A673 (cell line): Measurements from ENCODE around the gene DHX15. TPM values are rescaled to one million over a fixed set of nuclear protein-coding genes. Genes with fewer than 3 reads are reported as not detected.

Source experiments
- BruUV-seq: library from RNA; stranded (reverse); fragments of 400-500 nt; replicated peaks from 2 replicates; lab custom pipeline; 2021; lab: Mats Ljungman, UMichigan
- CTCF ChIA-PET: fragments of 300-600 bp; sonication (Branson Sonifier 250); formaldehyde crosslinking; loops from one replicate; lab custom pipeline; 2022; ENCODE audit warnings: antibody characterized with exemption; lab: Charles Lee
- POLR2A ChIA-PET: fragments of 300-600 bp; sonication (Branson Sonifier 250); formaldehyde crosslinking; loops from one replicate; lab custom pipeline; 2022; ENCODE audit warnings: antibody characterized with exemption; ENCODE audit not compliant: low non-redundant PET; lab: Charles Lee
- DNase-seq: peaks from one replicate; pipeline ENCODE4 v3.0.0-alpha.2; 2015; ENCODE audit warnings: low spot score
- H3K27ac ChIP-seq: fragments of 200-600 bp; sonication (generic); 2 replicates; pipeline ENCODE4 v1.5.1; 2016; ENCODE audit warnings: mixed run types, low read depth, mild to moderate bottlenecking, mixed read lengths, antibody characterized with exemption, low read length; ENCODE audit not compliant: poor library complexity, severe bottlenecking
- H3K27me3 ChIP-seq: fragments of 200-600 bp; sonication (generic); replicated peaks from 2 replicates; pipeline ENCODE4 v1.6.1; 2017; ENCODE audit warnings: mixed run types, low read depth, mild to moderate bottlenecking, mixed read lengths, antibody characterized with exemption, low read length; ENCODE audit not compliant: insufficient read depth, poor library complexity
- H3K36me3 ChIP-seq: fragments of 200-600 bp; sonication (generic); 2 replicates; pipeline ENCODE4 v1.6.1; 2016; ENCODE audit warnings: mixed run types, mild to moderate bottlenecking, mixed read lengths, antibody characterized with exemption, low read length; ENCODE audit not compliant: insufficient read depth, poor library complexity, severe bottlenecking
- H3K4me1 ChIP-seq: fragments of 200-600 bp; sonication (generic); 2 replicates; pipeline ENCODE4 v1.6.1; 2017; ENCODE audit warnings: mixed run types, mild to moderate bottlenecking, mixed read lengths, antibody characterized with exemption, low read length; ENCODE audit not compliant: insufficient read depth, poor library complexity, severe bottlenecking
- H3K4me3 ChIP-seq: fragments of 200-600 bp; sonication (generic); 2 replicates; pipeline ENCODE4 v1.5.1; 2016; ENCODE audit warnings: low read depth, mixed run types, mild to moderate bottlenecking, mixed read lengths, low read length; ENCODE audit not compliant: poor library complexity, severe bottlenecking
- H3K9me3 ChIP-seq: fragments of 200-600 bp; sonication (generic); 2 replicates; pipeline ENCODE4 v1.6.1; 2016; ENCODE audit warnings: mixed run types, low read depth, mild to moderate bottlenecking, mixed read lengths, antibody characterized with exemption, low read length; ENCODE audit not compliant: poor library complexity, severe bottlenecking
- EZH2 ChIP-seq: fragments of 200-600 bp; sonication (generic); IDR thresholded peaks from 2 replicates; pipeline ENCODE4 v1.6.1; 2017; ENCODE audit warnings: borderline replicate concordance, low read depth, mild to moderate bottlenecking, mixed read lengths, antibody characterized with exemption, low read length; ENCODE audit not compliant: poor library complexity, severe bottlenecking
- intact Hi-C: fragments of 100-400 bp; cut with micrococcal nuclease; formaldehyde crosslinking; loops from one replicate; pipeline ENCODE4 v1.10.0; 2022; ENCODE audit not compliant: unreplicated experiment
- total RNA-seq: library from RNA; stranded (reverse); gene quantifications from 2 replicates; pipeline ENCODE4 v1.2.3, GENCODE V29; 2021
- TF ChIP-seq, protein P1 (sequence below): fragments of 300-800, 200-600 bp; sonication (generic); conservative IDR thresholded peaks from 2 replicates; pipeline ENCODE4 v1.5.1; 2017; ENCODE audit warnings: low read depth, mild to moderate bottlenecking, antibody characterized with exemption, low read length, moderate library complexity, mixed read lengths

The DHX15 gene
- total RNA-seq, 1 experiment from 2014 or later, result 229 TPM

DNA sequence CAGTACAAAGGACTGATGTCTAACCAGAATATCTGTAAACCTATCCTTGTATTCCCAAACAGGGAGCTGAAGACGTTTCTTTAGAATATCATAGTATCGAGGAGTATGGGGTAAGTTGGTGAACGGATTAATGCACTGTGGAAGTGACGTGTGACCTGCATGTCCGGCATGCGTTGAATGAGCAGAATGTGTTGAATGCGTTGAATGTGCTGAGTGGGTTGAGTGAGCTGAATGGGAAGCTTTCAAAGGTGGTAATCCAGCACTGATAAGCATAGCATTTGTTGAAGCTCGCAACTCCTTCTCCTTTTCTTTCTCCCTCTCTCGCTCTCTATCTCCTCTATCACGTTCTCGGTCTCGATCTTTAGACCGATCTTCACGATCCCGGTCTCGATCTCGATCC, 8.1 kb downstream of the DHX15 start:
- no TSS peak for BruUV-seq
- intact Hi-C loops, result no loop called here
- DNase-seq, result no peak
- Histone ChIP-seq H3K27ac (no peak overlapping the region), H3K4me1 (peaks cover 8% of the 10 kb centered on the region), H3K9me3 (no peaks in the 10 kb centered on the region), H3K4me3 (no peak overlapping the region), H3K36me3 (peaks cover 73% of the 10 kb centered on the region), H3K27me3 (no peaks in the 10 kb centered on the region)
- TF ChIP-seq, protein P1, sequence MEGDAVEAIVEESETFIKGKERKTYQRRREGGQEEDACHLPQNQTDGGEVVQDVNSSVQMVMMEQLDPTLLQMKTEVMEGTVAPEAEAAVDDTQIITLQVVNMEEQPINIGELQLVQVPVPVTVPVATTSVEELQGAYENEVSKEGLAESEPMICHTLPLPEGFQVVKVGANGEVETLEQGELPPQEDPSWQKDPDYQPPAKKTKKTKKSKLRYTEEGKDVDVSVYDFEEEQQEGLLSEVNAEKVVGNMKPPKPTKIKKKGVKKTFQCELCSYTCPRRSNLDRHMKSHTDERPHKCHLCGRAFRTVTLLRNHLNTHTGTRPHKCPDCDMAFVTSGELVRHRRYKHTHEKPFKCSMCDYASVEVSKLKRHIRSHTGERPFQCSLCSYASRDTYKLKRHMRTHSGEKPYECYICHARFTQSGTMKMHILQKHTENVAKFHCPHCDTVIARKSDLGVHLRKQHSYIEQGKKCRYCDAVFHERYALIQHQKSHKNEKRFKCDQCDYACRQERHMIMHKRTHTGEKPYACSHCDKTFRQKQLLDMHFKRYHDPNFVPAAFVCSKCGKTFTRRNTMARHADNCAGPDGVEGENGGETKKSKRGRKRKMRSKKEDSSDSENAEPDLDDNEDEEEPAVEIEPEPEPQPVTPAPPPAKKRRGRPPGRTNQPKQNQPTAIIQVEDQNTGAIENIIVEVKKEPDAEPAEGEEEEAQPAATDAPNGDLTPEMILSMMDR, result no peak
- no peak for TF ChIP-seq EZH2
- CTCF ChIA-PET, result no interaction called here
- POLR2A ChIA-PET, result no interaction called here

DNA sequence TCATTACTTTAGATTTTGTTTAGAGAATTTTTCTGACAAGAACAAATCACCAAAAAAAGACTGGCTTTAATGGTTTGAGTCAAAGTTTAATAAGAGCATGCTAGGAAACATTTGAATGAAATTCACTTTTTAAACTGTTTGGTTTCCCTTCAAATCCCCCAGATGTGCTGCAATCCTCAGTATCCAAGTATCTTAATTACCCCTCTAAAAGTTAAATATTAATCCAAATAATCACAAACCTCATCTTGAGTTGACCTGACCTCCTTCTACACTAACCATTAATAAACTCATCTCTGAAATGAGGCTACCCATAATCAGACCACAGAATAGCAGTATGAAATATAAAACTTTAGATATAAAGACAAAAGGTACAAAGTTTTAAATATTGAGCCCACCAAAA, 10.1 kb downstream of the DHX15 start:
- no peaks in the 10 kb centered on the region for H3K27me3 ChIP-seq
- intact Hi-C loops, result no loop called here
- CTCF ChIA-PET, result no interaction called here
- H3K36me3 ChIP-seq, result peaks cover 79% of the 10 kb centered on the region
- H3K4me3 ChIP-seq, result no peak overlapping the region
- peaks cover 14% of the 10 kb centered on the region for H3K4me1 ChIP-seq
- no peaks in the 10 kb centered on the region for H3K9me3 ChIP-seq
- DNase-seq, result no peak
- POLR2A ChIA-PET, result no interaction called here
- TF ChIP-seq, protein P1, result no peak
- TF ChIP-seq EZH2, result no peak
- no peak overlapping the region for H3K27ac ChIP-seq
- no TSS peak for BruUV-seq

DNA sequence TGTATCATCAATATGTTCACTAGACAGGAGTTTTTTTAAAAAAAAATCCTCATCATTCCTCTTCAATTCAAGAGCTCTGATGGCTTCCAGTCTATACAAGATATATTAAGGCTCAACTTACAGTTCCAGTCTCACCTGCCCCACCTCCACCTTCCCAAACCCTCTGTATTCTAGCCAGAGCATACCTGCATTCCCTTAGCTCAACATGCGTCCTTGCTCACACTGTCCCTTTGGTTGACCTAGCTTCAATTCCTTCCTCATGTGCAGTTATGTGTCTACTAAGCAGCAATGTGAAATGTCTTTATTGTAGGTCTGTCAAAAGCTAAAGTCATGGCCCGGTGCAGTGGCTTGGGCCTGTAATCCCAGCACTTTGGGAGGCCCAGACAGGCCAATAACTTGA, 10.8 kb downstream of the DHX15 start:
- ChIA-PET POLR2A (no interaction called here), CTCF (no interaction called here)
- no peak overlapping the region for H3K27ac ChIP-seq
- no peaks in the 10 kb centered on the region for H3K27me3 ChIP-seq
- no peak for TF ChIP-seq EZH2
- TF ChIP-seq, protein P1, result no peak
- peaks cover 14% of the 10 kb centered on the region for H3K4me1 ChIP-seq
- peaks cover 74% of the 10 kb centered on the region for H3K36me3 ChIP-seq
- no peaks in the 10 kb centered on the region for H3K9me3 ChIP-seq
- no peak overlapping the region for H3K4me3 ChIP-seq
- no peak for DNase-seq
- BruUV-seq, result no TSS peak
- intact Hi-C loops, result no loop called here
